Measurements from ENCODE around the gene TDRD6. TPM values are rescaled to one million over a fixed set of nuclear protein-coding genes. Genes with fewer than 3 reads are reported as not detected.
"Not testable (repeated sequence)": the region's sequence is repeated elsewhere in the genome, so short reads cannot be mapped to it uniquely, and the experiment has no call there.

TDRD6 gene
- total RNA-seq, 1 experiment from 2014 or later, result not detected

DNA sequence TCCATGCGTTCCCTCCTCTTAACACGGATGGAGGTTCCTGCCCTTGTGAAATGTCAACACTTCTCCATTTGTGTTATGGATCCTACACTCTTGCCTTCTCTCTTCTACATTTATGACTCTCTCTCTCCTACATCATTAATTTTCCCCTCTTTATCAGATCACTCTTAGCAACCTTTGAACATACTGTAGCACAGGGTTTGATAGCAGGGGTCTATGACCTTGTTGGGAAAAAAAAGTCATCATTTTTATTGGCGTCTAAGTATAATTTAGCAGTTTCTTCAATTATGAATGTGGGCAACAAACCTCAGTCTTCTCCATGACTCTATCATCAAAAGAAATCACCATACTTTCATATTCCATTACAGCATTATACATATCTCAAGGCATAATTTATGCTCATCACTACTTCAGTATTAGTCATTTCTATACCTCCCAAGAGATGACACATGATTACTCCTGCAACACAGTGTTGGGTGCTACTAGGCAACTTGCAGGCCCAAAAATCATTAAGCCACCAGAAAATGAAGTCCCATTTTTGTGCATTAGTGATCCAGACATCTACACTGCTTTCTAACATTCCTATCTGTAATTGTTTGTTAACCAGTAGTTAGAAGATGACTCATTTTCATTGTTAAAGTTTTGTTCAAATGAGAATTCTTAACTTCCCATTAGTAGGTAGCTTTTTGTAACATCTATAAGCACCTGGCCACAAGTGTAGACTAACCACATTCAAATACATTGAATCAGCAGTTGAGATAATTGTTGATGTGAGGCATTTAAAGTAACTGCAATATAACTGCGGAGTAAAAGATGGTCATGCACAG lies 44.5 kb upstream of the TDRD6 start:
- no peak for TF ChIP-seq EZH2 (IDR thresholded peaks at IDR 0.05; ENCODE audit: borderline replicate concordance, low read depth, low read length, poor library complexity, severe bottlenecking)
- TF ChIP-seq, protein P1, sequence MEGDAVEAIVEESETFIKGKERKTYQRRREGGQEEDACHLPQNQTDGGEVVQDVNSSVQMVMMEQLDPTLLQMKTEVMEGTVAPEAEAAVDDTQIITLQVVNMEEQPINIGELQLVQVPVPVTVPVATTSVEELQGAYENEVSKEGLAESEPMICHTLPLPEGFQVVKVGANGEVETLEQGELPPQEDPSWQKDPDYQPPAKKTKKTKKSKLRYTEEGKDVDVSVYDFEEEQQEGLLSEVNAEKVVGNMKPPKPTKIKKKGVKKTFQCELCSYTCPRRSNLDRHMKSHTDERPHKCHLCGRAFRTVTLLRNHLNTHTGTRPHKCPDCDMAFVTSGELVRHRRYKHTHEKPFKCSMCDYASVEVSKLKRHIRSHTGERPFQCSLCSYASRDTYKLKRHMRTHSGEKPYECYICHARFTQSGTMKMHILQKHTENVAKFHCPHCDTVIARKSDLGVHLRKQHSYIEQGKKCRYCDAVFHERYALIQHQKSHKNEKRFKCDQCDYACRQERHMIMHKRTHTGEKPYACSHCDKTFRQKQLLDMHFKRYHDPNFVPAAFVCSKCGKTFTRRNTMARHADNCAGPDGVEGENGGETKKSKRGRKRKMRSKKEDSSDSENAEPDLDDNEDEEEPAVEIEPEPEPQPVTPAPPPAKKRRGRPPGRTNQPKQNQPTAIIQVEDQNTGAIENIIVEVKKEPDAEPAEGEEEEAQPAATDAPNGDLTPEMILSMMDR (conservative IDR thresholded peaks at IDR 0.05; ENCODE audit: low read depth, low read length), result no peak
- Histone ChIP-seq H3K36me3 (ENCODE audit: insufficient read depth, low read length, poor library complexity, severe bottlenecking) (no peaks in the 10 kb centered on the region), H3K27ac (ENCODE audit: low read depth, low read length, poor library complexity, severe bottlenecking) (no peak overlapping the region), H3K27me3 (replicated peaks; ENCODE audit: insufficient read depth, low read depth, low read length, poor library complexity) (no peaks in the 10 kb centered on the region), H3K4me1 (ENCODE audit: insufficient read depth, low read length, poor library complexity, severe bottlenecking) (no peaks in the 10 kb centered on the region), H3K9me3 (ENCODE audit: low read depth, low read length, poor library complexity, severe bottlenecking) (no peaks in the 10 kb centered on the region), H3K4me3 (ENCODE audit: low read depth, low read length, poor library complexity, severe bottlenecking) (no peak overlapping the region)
- no TSS peak for BruUV-seq (replicated peaks)
- POLR2A ChIA-PET (ENCODE audit: low non-redundant PET), result no interaction called here
- no peak for DNase-seq (ENCODE audit: low spot score)
- CTCF ChIA-PET, result no interaction called here
- intact Hi-C loops (cut with micrococcal nuclease; ENCODE audit: unreplicated experiment), result no loop called here

DNA sequence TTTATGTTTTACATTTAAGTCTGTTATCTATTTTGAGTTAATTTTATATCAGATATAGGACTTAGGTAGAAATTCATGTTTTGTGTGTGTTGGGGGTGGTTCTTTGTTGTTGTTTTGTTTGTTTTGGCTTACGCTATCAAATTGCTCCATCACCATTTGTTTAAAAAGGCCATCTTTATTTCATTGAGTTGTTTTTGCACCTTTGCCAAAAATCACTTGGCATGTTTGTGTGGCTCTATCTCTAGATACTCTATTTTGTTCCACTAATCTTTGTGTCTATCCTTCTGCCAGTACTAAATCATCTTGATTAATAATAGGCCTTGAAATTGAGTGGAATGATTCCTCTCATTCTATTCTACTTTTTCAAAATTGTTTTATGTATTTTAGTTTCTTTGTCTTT lies 42.4 kb upstream of the TDRD6 start:
- TF ChIP-seq EZH2 (IDR thresholded peaks at IDR 0.05; ENCODE audit: borderline replicate concordance, low read depth, low read length, poor library complexity, severe bottlenecking), result no peak
- TF ChIP-seq, protein P1 (conservative IDR thresholded peaks at IDR 0.05; ENCODE audit: low read depth, low read length), result no peak
- intact Hi-C loops (cut with micrococcal nuclease; ENCODE audit: unreplicated experiment), result no loop called here
- Histone ChIP-seq H3K9me3 (ENCODE audit: low read depth, low read length, poor library complexity, severe bottlenecking) (no peaks in the 10 kb centered on the region), H3K4me3 (ENCODE audit: low read depth, low read length, poor library complexity, severe bottlenecking) (no peak overlapping the region), H3K4me1 (ENCODE audit: insufficient read depth, low read length, poor library complexity, severe bottlenecking) (no peaks in the 10 kb centered on the region), H3K27ac (ENCODE audit: low read depth, low read length, poor library complexity, severe bottlenecking) (no peak overlapping the region), H3K36me3 (ENCODE audit: insufficient read depth, low read length, poor library complexity, severe bottlenecking) (no peaks in the 10 kb centered on the region), H3K27me3 (replicated peaks; ENCODE audit: insufficient read depth, low read depth, low read length, poor library complexity) (no peaks in the 10 kb centered on the region)
- CTCF ChIA-PET, result no interaction called here
- no peak for DNase-seq (ENCODE audit: low spot score)
- POLR2A ChIA-PET (ENCODE audit: low non-redundant PET), result no interaction called here
- no TSS peak for BruUV-seq (replicated peaks)

DNA sequence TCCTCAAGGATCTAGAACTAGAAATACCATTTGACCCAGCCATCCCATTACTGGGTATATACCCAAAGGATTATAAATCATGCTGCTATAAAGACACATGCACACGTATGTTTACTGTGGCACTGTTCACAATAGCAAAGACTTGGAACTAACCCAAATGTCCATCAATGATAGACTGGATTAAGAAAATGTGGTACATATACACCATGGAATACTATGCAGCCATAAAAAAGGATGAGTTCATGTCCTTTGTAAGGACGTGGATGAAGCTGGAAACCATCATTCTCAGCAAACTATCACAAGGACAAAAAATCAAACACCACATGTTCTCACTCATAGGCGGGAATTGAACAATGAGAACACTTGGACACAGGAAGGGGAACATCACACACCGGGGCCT lies 39.6 kb upstream of the TDRD6 start:
- CTCF ChIA-PET; DNase-seq (ENCODE audit: low spot score); H3K36me3 ChIP-seq (ENCODE audit: insufficient read depth, low read length, poor library complexity, severe bottlenecking); H3K27ac ChIP-seq (ENCODE audit: low read depth, low read length, poor library complexity, severe bottlenecking); H3K4me1 ChIP-seq (ENCODE audit: insufficient read depth, low read length, poor library complexity, severe bottlenecking); BruUV-seq (replicated peaks); H3K27me3 ChIP-seq (replicated peaks; ENCODE audit: insufficient read depth, low read depth, low read length, poor library complexity); POLR2A ChIA-PET (ENCODE audit: low non-redundant PET); H3K9me3 ChIP-seq (ENCODE audit: low read depth, low read length, poor library complexity, severe bottlenecking); intact Hi-C loops (cut with micrococcal nuclease; ENCODE audit: unreplicated experiment); H3K4me3 ChIP-seq (ENCODE audit: low read depth, low read length, poor library complexity, severe bottlenecking): not testable (repeated sequence)

Data from A673 (cell line).